Naive thymus-derived CD8-positive, alpha-beta T cell (primary cell): ENCODE results near the gene TMEM18. TPM values are rescaled to one million over a fixed set of nuclear protein-coding genes. Genes with fewer than 3 reads are reported as not detected.
"Not testable (repeated sequence)": the region's sequence is repeated elsewhere in the genome, so short reads cannot be mapped to it uniquely, and the experiment has no call there.

Experiments used
- ATAC-seq, 2 donors: fragments of 150-1000 bp; cut with Tn5 transposase in 1 of 2; sonication (Bioruptor Pico), chemical (Tn5 transposase) in 1 of 2; 1 replicate in 1 of 2; 2 replicates in 1 of 2; pipeline ENCODE4 v1.10.0; 2021; ENCODE audit warnings: mild to moderate bottlenecking in 2 of 2, moderate library complexity in 2 of 2
- POLR2A ChIA-PET: fragments of 350-600 bp; sonication (Branson Sonifier 250); formaldehyde crosslinking; loops from one replicate; lab custom pipeline; 2021; ENCODE audit warnings: antibody characterized with exemption; lab: Charles Lee
- DNase-seq, 10 donors: peaks; one replicate each; pipeline versions ENCODE4 v3.0.0 to v3.0.0-alpha.2; 2020 to 2022
- H3K27ac Mint-ChIP-seq, 10 donors: one replicate each; pipeline ENCODE4 v1.8.0; 2020 to 2022; ENCODE audit warnings: mild to moderate bottlenecking in 10 of 10, mixed read lengths in 10 of 10, moderate library complexity in 4 of 10, inconsistent platforms in 1 of 10
- H3K27me3 Mint-ChIP-seq, 5 donors: one replicate each; pipeline ENCODE4 v1.8.0; 2021 to 2022; ENCODE audit warnings: mixed read lengths in 5 of 5
- H3K36me3 Mint-ChIP-seq, 3 donors: one replicate each; pipeline ENCODE4 v1.8.0; 2020 to 2022; ENCODE audit warnings: mixed read lengths in 3 of 3, mild to moderate bottlenecking in 2 of 3, inconsistent platforms in 1 of 3
- H3K4me1 Mint-ChIP-seq, 4 donors: one replicate each; pipeline ENCODE4 v1.8.0; 2021 to 2022; ENCODE audit warnings: mixed read lengths in 4 of 4
- H3K4me3 Mint-ChIP-seq, 10 donors: one replicate each; pipeline ENCODE4 v1.8.0; 2020 to 2022; ENCODE audit warnings: mild to moderate bottlenecking in 10 of 10, mixed read lengths in 10 of 10, moderate library complexity in 6 of 10, inconsistent platforms in 1 of 10
- H3K9me3 Mint-ChIP-seq, 9 donors: one replicate each; pipeline ENCODE4 v1.8.0; 2020 to 2022; ENCODE audit warnings: mixed read lengths in 9 of 9, mild to moderate bottlenecking in 3 of 9, inconsistent platforms in 1 of 9, moderate library complexity in 1 of 9
- polyA plus RNA-seq, 3 donors: library from polyadenylated mRNA; unstranded; fragments of 300-500 nt; fragmentation: Illumina TruSeq; gene quantifications; one replicate each; pipeline ENCODE4 v1.2.3, GENCODE V29; 2021
- total RNA-seq, 8 experiments: library from RNA in 2 of 8; stranded (reverse) in 2 of 8; gene quantifications; one replicate each; pipeline ENCODE4 v1.2.3 and lab custom pipeline; 2021 to 2026

Gene TMEM18
- total and polyA plus RNA-seq, 5 experiments from 2014 or later, result 22.1 to 41.4 (median 29.8) TPM

DNA sequence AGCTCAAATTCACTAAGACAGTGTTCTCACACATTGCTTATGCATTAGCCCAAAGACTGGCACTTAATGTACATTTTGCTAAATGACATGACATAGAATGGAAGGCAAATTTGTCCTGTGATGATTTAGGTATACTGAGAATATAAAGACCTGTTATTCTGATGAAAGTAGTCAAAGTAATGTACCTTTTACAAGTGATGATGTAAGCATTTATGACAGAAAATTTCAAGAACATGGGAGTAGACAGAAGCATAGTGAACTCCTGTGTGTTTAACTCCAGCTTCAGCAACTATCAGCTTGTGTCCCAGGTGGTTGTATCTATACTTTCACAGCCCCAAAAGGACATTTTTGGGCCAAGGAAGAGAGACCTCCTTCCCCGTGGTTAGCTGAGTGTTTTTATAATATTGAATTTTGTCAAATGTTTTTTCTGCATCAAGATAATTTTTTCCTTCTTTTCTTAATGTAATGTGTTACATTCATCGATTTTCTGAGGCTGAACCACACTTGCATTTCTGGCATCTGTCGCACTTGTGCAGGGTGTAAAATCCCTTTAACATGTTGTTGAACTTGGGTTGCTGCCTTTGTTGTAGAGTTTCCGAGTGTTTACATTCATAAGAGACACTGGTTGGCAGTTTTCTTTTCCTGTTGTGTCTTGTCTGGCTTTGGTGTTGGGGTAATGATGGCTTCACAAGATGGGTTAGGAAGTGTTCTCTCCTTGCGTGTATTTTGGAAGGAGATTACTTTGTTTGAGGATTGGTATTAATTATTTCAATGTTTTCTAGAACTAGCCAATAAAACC lies 33.9 kb upstream of the TMEM18 start:
- no peak for ATAC-seq

DNA sequence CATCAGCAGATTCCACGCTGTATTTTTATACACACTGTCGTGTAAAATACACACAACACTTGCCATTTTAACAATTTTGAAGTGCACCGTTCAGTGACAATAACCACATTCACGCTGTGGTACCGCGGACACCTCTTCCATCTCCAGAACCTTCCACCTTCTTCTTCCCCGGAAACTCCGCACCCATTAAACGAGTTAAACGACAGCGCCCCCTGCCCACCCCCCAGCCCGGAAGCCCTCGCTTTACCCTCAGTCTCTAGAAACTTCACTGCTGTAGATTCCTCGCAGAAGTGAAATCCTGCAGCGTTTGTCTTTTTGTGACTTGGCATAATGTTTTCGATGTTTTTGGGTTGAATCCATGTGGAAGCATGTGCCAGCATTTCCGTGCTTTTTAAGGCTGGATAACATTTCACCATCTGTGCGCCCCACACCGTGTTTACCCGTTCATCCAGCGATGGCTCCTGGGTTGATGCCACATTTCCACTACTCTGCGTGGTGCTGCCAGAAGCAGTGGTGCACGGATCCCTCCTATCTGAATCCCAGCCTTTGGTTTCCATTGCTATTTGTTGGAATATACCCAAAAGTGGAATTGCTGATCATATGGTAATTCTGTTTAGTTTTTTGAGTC lies 32.0 kb upstream of the TMEM18 start:
- Mint-ChIP-seq H3K4me3 (no peak overlapping the region), H3K9me3 (no peaks in the 10 kb centered on the region), H3K27ac (no peak overlapping the region), H3K4me1 (peaks cover 0 to 3% (median under 1%) of the 10 kb centered on the region in 4 donors), H3K36me3 (no peaks in the 10 kb centered on the region), H3K27me3 (peaks cover 0 to 42% (median 20%) of the 10 kb centered on the region in 5 donors)
- no peak for ATAC-seq
- POLR2A ChIA-PET, result no interaction called here
- no peak for DNase-seq

More for the DNA sequence above, 33.9 kb upstream of the TMEM18 start:
- Mint-ChIP-seq H3K27me3 (peaks cover 0 to 57% (median 26%) of the 10 kb centered on the region in 5 donors), H3K4me3 (no peak overlapping the region), H3K36me3 (no peaks in the 10 kb centered on the region), H3K4me1 (peaks cover 0 to 5% (median 3%) of the 10 kb centered on the region in 4 donors), H3K27ac (no peak overlapping the region), H3K9me3 (no peaks in the 10 kb centered on the region)
- POLR2A ChIA-PET, result no interaction called here
- DNase-seq, result no peak

DNA sequence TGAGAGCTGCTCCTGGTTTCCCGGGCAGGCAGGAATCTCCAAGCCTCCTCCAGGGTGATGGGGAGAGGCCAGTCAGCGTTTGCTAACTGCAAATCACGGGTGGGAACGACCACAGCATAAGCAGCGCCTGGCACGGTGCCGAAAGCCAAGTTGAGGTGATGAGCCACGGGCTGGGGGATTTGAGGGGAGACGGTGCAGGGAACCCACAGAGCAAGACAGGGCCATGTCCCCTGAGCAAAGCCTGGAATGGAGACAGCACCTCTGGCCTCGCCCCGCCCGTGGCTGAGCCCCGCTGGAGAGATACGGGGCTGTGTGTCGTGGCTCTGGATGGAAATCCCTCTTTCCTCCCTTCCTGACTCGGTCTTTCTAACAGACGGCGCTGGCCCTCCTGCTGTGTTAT lies 31.5 kb upstream of the TMEM18 start:
- no peak overlapping the region for H3K4me3 Mint-ChIP-seq
- ATAC-seq (no peak), DNase-seq (no peak)
- peaks cover 0 to 40% (median 20%) of the 10 kb centered on the region in 5 donors for H3K27me3 Mint-ChIP-seq
- no peak overlapping the region for H3K27ac Mint-ChIP-seq
- peaks cover 0 to 2% (median 0%) of the 10 kb centered on the region in 3 donors for H3K36me3 Mint-ChIP-seq
- POLR2A ChIA-PET, result no interaction called here
- no peaks in the 10 kb centered on the region for H3K4me1 Mint-ChIP-seq
- peaks cover 0 to 4% (median 0%) of the 10 kb centered on the region in 9 donors for H3K9me3 Mint-ChIP-seq

DNA sequence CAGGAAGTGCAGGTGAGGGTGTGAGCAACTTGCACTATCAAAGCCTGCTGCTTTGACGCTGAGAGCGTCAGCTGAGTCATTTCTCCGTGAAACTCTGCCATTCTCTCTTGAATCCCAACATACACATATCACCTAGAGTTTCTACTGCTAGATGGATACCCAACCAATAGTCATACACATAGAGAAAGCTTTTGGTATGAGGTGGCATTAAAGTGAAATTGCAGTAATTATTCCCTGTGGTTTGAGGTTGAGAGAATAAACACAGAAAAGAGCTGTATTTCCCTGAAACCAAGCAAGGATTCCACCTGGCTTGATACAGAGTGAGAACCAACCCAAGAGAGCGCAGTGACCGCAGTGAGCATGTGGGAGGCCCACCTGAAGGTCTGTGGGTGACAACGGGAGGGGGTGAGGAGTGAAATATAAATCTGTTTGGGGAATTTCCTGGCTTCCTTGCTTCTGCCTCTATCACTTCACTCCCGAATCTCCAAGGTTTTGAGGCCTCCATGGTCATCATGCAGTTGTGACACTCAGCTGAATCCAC lies 28.8 kb upstream of the TMEM18 start:
- DNase-seq (no peak), ATAC-seq (no peak)
- Mint-ChIP-seq H3K4me3 (no peak overlapping the region), H3K4me1 (no peaks in the 10 kb centered on the region), H3K27me3 (peaks cover 0 to 25% (median 2%) of the 10 kb centered on the region in 5 donors), H3K36me3 (peaks cover 0 to 2% (median 0%) of the 10 kb centered on the region in 3 donors), H3K27ac (no peak overlapping the region), H3K9me3 (peaks cover 0 to 4% (median 0%) of the 10 kb centered on the region in 9 donors)
- POLR2A ChIA-PET, result no interaction called here

DNA sequence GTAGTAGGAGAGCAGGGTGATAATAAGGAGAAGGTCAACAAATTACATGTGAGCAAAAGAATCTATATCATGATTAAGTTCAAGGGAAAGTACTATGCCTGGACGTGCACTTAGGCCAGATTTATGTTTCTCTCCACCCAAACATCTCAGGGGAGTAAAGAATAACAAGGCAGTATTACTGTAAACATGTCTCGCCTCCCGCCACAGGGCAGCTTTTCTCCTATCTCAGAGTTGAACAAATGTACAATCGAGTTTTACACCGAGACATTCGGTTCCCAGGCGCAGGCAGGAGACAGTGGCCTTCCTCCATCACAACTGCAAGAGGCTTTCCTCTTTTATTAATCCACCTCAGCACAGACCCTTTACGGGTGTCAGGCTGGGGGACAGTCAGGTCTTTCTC lies 25.6 kb upstream of the TMEM18 start:
- Mint-ChIP-seq H3K27me3 (peaks cover 2 to 24% (median 6%) of the 10 kb centered on the region in 5 donors), H3K9me3 (peaks cover 0 to 21% (median 8%) of the 10 kb centered on the region in 9 donors)
- H3K4me1 Mint-ChIP-seq, H3K27ac Mint-ChIP-seq, ATAC-seq, POLR2A ChIA-PET, H3K4me3 Mint-ChIP-seq, H3K36me3 Mint-ChIP-seq, DNase-seq: not testable (repeated sequence)

DNA sequence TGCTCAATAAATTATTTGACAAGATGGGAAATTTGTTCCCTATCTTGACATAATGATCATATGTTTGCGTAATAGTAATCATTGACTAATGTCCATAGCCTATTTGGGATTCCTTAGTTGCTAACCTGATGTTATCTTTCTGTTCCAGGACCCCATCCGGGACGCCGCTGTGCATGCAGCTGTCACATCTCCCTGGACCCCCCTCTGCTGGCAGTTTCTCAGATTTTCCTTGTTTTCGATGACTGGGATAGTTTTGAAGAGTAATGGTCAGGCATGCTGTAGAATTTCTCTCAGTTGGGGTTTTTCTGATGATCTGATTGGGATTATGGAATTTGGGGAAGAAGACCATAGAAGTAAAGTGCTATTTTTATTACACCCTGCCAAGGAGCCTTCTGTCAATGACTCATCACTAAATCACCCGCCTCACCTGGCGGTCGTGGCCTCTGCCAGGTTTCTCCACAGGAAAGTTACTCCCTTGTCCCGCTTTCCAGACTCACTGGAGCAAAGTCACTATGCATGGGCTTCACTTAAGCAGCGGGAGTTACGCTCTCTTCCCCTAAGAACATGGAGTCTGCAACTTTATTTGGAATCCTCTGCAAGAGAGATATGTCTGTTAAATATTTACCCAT lies 19.9 kb upstream of the TMEM18 start:
- ATAC-seq, result no peak
- Mint-ChIP-seq H3K36me3 (no peaks in the 10 kb centered on the region), H3K27ac (no peak overlapping the region), H3K9me3 (peaks cover 0 to 17% (median 5%) of the 10 kb centered on the region in 9 donors), H3K27me3 (peaks cover 3 to 39% (median 13%) of the 10 kb centered on the region in 5 donors), H3K4me3 (no peak overlapping the region), H3K4me1 (peaks cover 0 to 15% (median under 1%) of the 10 kb centered on the region in 4 donors)
- DNase-seq, result no peak
- POLR2A ChIA-PET, result no interaction called here

DNA sequence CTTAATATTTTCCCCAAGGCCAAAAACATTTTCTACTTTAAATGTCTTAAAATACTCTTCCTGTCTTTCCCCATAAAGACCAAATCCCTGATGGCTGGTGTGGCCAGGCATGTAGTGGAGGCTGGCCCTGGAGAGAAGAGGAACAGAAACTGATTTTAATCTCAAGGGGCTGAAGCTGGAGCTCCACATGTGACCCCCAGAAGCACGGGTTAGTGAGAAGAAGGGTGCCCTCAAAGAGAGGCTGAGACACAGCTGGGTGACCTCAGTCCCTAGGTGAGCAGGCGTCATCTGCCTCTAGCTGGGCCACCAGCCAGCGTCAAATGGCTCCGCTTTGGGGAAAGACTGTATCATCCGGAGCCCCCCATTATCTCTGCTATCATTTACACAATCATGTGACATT lies 19.3 kb upstream of the TMEM18 start:
- peak in 1 of 10 donors; percentile 21 for DNase-seq
- Mint-ChIP-seq H3K27me3 (peaks cover 3 to 36% (median 13%) of the 10 kb centered on the region in 5 donors), H3K27ac (no peak overlapping the region), H3K36me3 (no peaks in the 10 kb centered on the region), H3K4me1 (peaks cover 0 to 15% (median under 1%) of the 10 kb centered on the region in 4 donors), H3K9me3 (peaks cover 0 to 17% (median 5%) of the 10 kb centered on the region in 9 donors), H3K4me3 (peak overlapping the region in 1 of 10 donors; percentile 3)
- POLR2A ChIA-PET, result no interaction called here
- ATAC-seq, result peak in 1 of 2 donors; percentile 30

DNA sequence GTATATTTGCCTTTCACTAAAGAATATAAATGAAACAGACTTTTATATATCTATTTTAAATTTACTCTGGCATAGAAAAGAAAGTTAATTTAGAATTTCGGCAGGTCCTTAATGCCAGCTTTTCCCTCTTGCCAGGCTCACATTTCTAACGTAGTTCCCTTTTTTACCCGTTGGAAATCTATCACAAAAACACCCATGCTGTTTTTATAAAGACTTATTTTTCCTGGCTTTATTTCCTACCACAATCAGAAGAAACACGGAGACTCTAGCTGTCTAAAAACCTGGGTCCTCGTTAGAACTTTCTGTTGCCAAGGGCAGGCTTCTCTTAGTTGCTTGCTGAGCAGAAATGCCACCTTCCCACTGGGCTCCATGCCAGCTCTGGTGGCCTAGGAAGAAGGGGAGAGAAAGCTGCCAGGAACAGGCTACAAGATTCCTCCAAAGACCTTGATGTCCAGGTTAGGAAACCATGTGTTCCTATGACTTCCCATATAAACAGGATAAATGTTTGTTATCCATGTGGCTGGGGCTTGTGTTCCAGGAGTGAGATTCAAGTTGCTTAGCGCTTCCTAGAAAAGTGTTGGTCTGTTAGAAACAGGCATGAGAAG lies 17.8 kb upstream of the TMEM18 start:
- DNase-seq (no peak), ATAC-seq (no peak)
- peaks cover 1 to 30% (median 16%) of the 10 kb centered on the region in 5 donors for H3K27me3 Mint-ChIP-seq
- peaks cover 0 to 14% (median 5%) of the 10 kb centered on the region in 9 donors for H3K9me3 Mint-ChIP-seq
- H3K36me3 Mint-ChIP-seq, result no peaks in the 10 kb centered on the region
- no peak overlapping the region for H3K4me3 Mint-ChIP-seq
- H3K27ac Mint-ChIP-seq, result no peak overlapping the region
- H3K4me1 Mint-ChIP-seq, result peaks cover 0 to 17% (median under 1%) of the 10 kb centered on the region in 4 donors
- POLR2A ChIA-PET, result no interaction called here

DNA sequence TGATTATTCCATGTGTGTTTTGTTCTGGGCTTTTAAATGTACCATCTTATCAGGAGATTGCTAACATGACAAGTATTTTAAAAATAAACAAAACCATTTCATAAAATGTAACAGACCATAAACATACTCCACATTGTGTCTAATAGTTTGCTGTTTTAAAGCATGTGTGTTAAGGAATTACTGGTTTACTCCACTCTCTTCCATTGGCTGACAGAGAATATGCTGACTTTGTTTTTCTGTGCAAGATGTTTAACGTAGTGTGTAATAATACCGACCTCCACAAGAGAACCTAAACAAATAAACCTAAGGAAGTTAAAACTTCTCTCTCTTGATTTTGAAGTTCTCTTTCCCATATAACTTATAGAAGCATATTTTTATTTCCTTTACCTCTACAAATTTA lies 17.0 kb upstream of the TMEM18 start:
- Mint-ChIP-seq H3K9me3 (peaks cover 0 to 9% (median 0%) of the 10 kb centered on the region in 9 donors), H3K27ac (no peak overlapping the region), H3K36me3 (no peaks in the 10 kb centered on the region), H3K27me3 (peaks cover 1 to 29% (median 15%) of the 10 kb centered on the region in 5 donors), H3K4me3 (no peak overlapping the region), H3K4me1 (peaks cover 0 to 20% (median 2%) of the 10 kb centered on the region in 4 donors)
- DNase-seq, result no peak
- POLR2A ChIA-PET, result no interaction called here
- ATAC-seq, result no peak

DNA sequence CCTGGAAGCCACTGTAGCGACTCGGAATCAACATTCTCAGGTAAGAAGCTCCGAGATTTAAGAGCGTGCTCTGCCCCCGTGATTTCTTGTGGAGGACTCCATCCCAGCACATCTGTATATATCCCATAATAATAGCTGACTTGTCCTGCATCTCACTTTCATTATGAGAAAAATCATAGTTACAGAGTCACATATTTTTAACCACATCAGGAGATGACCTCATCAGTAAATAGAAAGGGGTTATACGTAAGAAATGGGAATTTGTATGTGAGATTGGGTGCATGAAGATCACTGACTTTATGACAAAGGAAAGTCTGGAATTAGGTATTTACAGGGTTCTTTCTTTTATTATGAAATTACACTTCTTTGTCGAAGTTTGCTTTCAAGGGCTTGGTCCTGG lies 16.4 kb upstream of the TMEM18 start:
- H3K36me3 Mint-ChIP-seq, result no peaks in the 10 kb centered on the region
- no peak for ATAC-seq
- peaks cover 0 to 20% (median 2%) of the 10 kb centered on the region in 4 donors for H3K4me1 Mint-ChIP-seq
- DNase-seq, result no peak
- POLR2A ChIA-PET, result no interaction called here
- H3K27ac Mint-ChIP-seq, result no peak overlapping the region
- peaks cover 1 to 28% (median 12%) of the 10 kb centered on the region in 5 donors for H3K27me3 Mint-ChIP-seq
- H3K9me3 Mint-ChIP-seq, result peaks cover 0 to 4% (median 0%) of the 10 kb centered on the region in 9 donors
- no peak overlapping the region for H3K4me3 Mint-ChIP-seq

DNA sequence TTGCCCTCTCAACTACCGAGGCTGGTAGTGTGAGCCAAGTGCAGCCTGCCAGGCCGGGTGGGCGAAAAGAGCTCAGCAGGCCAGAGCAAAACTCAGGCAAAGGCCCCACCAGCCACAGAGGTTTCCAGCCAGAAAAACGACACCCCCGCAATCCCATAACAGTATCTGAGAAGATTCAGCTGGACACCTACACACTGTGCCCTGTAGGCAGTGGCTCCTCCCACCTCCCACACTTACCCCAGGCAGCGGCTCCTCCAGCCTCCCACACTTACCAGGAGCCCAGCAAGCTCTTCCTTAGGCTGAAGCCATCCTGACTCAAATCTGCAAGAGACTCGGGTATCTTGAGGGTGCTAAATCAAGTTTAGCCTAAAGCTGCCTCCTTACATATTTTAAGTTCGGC lies 15.6 kb upstream of the TMEM18 start:
- ATAC-seq (no peak), DNase-seq (no peak)
- Mint-ChIP-seq H3K4me1 (peaks cover 0 to 20% (median 3%) of the 10 kb centered on the region in 4 donors), H3K36me3 (no peaks in the 10 kb centered on the region), H3K4me3 (no peak overlapping the region), H3K27me3 (peaks cover 1 to 26% (median 11%) of the 10 kb centered on the region in 5 donors), H3K9me3 (no peaks in the 10 kb centered on the region), H3K27ac (no peak overlapping the region)
- POLR2A ChIA-PET, result no interaction called here
